ENCODE data around the gene MACROD2. TPM values are rescaled to one million over a fixed set of nuclear protein-coding genes. Genes with fewer than 3 reads are reported as not detected.

MACROD2 gene
- total and polyA plus RNA-seq, 2 donors (not counting 1 experiment from before 2014, with no cell fraction given): 5.3 to 6.7 TPM

DNA sequence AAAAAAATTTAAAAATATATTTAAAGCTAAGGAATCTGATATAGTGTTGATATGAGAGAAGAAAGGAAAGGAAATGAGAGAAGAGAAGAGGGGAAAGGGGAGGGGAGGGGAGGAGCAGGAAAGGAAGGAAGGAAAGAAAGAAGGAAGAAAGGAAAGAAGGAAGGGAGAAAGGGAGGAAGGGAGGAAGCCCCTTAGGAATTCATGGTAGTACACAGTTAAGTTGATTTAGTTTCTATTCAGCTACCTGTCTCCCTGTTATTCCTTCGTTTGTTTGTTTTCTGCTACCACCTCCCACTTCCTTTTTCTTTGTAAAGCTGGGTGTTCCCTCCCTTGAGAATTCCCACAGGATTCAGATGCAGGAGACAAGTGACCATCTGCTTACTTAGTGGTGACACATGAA lies 1367.5 kb downstream of the MACROD2 start:
- H3K27me3 Mint-ChIP-seq: no peaks in the 10 kb centered on the region
- Histone ChIP-seq H3K27me3 (replicated peaks in 1 of 4; ENCODE audit: control extremely low read depth in 1 of 4, control insufficient read depth in 3 of 4, insufficient read depth in 4 of 4, low read length in 3 of 4) (no peaks in the 10 kb centered on the region), H3K79me2 (ENCODE audit: control insufficient read depth, insufficient read depth, low read length) (no peaks in the 10 kb centered on the region), H3K4me1 (ENCODE audit: control insufficient read depth in 2 of 2, insufficient read depth in 2 of 2, low read length in 2 of 2) (no peaks in the 10 kb centered on the region), H3K4me2 (replicated peaks; ENCODE audit: low read depth, low read length, poor library complexity, severe bottlenecking) (no peak overlapping the region), H3K36me3 (replicated peaks in 1 of 2; ENCODE audit: control extremely low read depth in 1 of 2, control insufficient read depth in 1 of 2, extremely low read depth in 1 of 2, insufficient read depth in 2 of 2, low read length in 1 of 2) (no peaks in the 10 kb centered on the region), H4K20me1 (ENCODE audit: control insufficient read depth, insufficient read depth, low read length, poor library complexity, severe bottlenecking) (no peaks in the 10 kb centered on the region), H3K4me3 (ENCODE audit: control extremely low read depth in 1 of 5, extremely low read depth in 1 of 5, insufficient read depth in 1 of 5, low read depth in 2 of 5, low read length in 4 of 5) (no peak overlapping the region), H3K9me3 (ENCODE audit: control extremely low read depth in 1 of 3, control insufficient read depth in 2 of 3, insufficient read depth in 1 of 3, low read length in 2 of 3) (no peaks in the 10 kb centered on the region), H3K9ac (ENCODE audit: low read length) (no peak overlapping the region), H3K27ac (ENCODE audit: low read length in 2 of 2) (no peak overlapping the region), H2AFZ (ENCODE audit: insufficient read depth, low read depth, low read length, poor library complexity, severe bottlenecking) (no peak overlapping the region)
- ATAC-seq (ENCODE audit: low read depth) (no peak), DNase-seq (no peak)
- no peaks in the 10 kb centered on the region for H3K4me1 Mint-ChIP-seq
- WGBS (ENCODE audit: insufficient coverage): no CpG with 5 or more reads among the region's 1 CpG
- ChIA-PET POLR2A (interaction anchor here (0.8 kb wide), 1 partner anchor 47 kb away, joined by 5 read pairs; no protein-coding TSS in a partner anchor), CTCF (interaction anchor here (0.6 to 0.7 kb wide), 2 partner anchors 12 to 1072 kb away, joined by 3 read pairs; no protein-coding TSS in a partner anchor)
- no peak overlapping the region for H3K4me3 Mint-ChIP-seq
- intact Hi-C loops (cut with micrococcal nuclease): no loop called here
- TF ChIP-seq CTCF (IDR thresholded peaks at IDR 0.05): no peak
- no peak overlapping the region for H3K27ac Mint-ChIP-seq
- H3K9me3 Mint-ChIP-seq (ENCODE audit: insufficient read depth): no peaks in the 10 kb centered on the region

- TF ChIP-seq EZH2 (IDR thresholded peaks at IDR 0.05; ENCODE audit: borderline replicate concordance, insufficient read depth, low read depth, low read length, poor library complexity, severe bottlenecking): no peak
- TF ChIP-seq CTCF (IDR thresholded peaks at IDR 0.05): no peak
- Histone ChIP-seq H3K9ac (ENCODE audit: low read length) (no peak overlapping the region), H4K20me1 (ENCODE audit: control insufficient read depth, insufficient read depth, low read length, poor library complexity, severe bottlenecking) (no peaks in the 10 kb centered on the region), H3K27me3 (replicated peaks in 1 of 4; ENCODE audit: control extremely low read depth in 1 of 4, control insufficient read depth in 3 of 4, insufficient read depth in 4 of 4, low read length in 3 of 4) (no peaks in the 10 kb centered on the region), H3K4me2 (replicated peaks; ENCODE audit: low read depth, low read length, poor library complexity, severe bottlenecking) (no peak overlapping the region), H3K4me3 (ENCODE audit: control extremely low read depth in 1 of 5, extremely low read depth in 1 of 5, insufficient read depth in 1 of 5, low read depth in 2 of 5, low read length in 4 of 5) (no peak overlapping the region), H3K79me2 (ENCODE audit: control insufficient read depth, insufficient read depth, low read length) (no peaks in the 10 kb centered on the region), H3K27ac (ENCODE audit: low read length in 2 of 2) (no peak overlapping the region), H3K4me1 (ENCODE audit: control insufficient read depth in 2 of 2, insufficient read depth in 2 of 2, low read length in 2 of 2) (no peaks in the 10 kb centered on the region), H2AFZ (ENCODE audit: insufficient read depth, low read depth, low read length, poor library complexity, severe bottlenecking) (no peak overlapping the region), H3K9me3 (ENCODE audit: control extremely low read depth in 1 of 3, control insufficient read depth in 2 of 3, insufficient read depth in 1 of 3, low read length in 2 of 3) (no peaks in the 10 kb centered on the region), H3K36me3 (replicated peaks in 1 of 2; ENCODE audit: control extremely low read depth in 1 of 2, control insufficient read depth in 1 of 2, extremely low read depth in 1 of 2, insufficient read depth in 2 of 2, low read length in 1 of 2) (no peaks in the 10 kb centered on the region)
- ATAC-seq (ENCODE audit: low read depth): no peak
- DNase-seq: no peak
- no peak overlapping the region for H3K27ac Mint-ChIP-seq
- POLR2A ChIA-PET: no interaction called here
- WGBS (ENCODE audit: insufficient coverage): 100% methylated on average over 2 of the region's 2 CpGs
- CTCF ChIA-PET: no interaction called here
- no peak overlapping the region for H3K4me3 Mint-ChIP-seq
- no peaks in the 10 kb centered on the region for H3K27me3 Mint-ChIP-seq
- H3K9me3 Mint-ChIP-seq (ENCODE audit: insufficient read depth): no peaks in the 10 kb centered on the region
- no peaks in the 10 kb centered on the region for H3K4me1 Mint-ChIP-seq
- intact Hi-C loops (cut with micrococcal nuclease): no loop called here
Observed at GRCh38 chr20:15364781-15365180, 1369.5 kb downstream of the MACROD2 start.
